ENCODE results near the gene MLKL. TPM values are rescaled to one million over a fixed set of nuclear protein-coding genes. Genes with fewer than 3 reads are reported as not detected.
A peak's percentile ranks its signal among the peaks of the same experiment; 100 is the strongest.

The MLKL gene
- 1 to 10 TPM; 2.3 to 4.4 (median 3.0) TPM for polyA plus RNA-seq (ENCODE audit: insufficient read length in 10 of 10)
- long read RNA-seq, donor 1: 0 reads
- long read RNA-seq, donor 2: 0 reads
- long read RNA-seq, donor 3: 0 reads
- long read RNA-seq, donor 4: 0 reads
- long read RNA-seq, donor 5: 0 reads
- long read RNA-seq, donor 6: 0 reads
- long read RNA-seq, donor 7, partial matches to known transcripts: 0 of 1 reads
- long read RNA-seq, donor 7, other reads (novel, unspliced or antisense): 0 of 1 reads
- long read RNA-seq, donor 8: 0 reads
- long read RNA-seq, donor 9: 0 reads

GRCh38 chr16:74700438-74701225 is at the start of gene MLKL:
Gene MLKL, minus strand, starts transcription at chr16:74700862. Its CDS starts 5,105 bp downstream, at chr16:74695757.
- DNase-seq: peak; percentile 19 to 61 (median 28)

- no peak for DNase-seq
These were observed 48.8 kb upstream of the MLKL start for GRCh38 chr16:74749291-74750055.

- no peak for DNase-seq
These were observed 48.0 kb upstream of the MLKL start for GRCh38 chr16:74748616-74749026.

- DNase-seq: no peak
These were observed 47.3 kb upstream of the MLKL start for GRCh38 chr16:74747716-74748615.

DNA sequence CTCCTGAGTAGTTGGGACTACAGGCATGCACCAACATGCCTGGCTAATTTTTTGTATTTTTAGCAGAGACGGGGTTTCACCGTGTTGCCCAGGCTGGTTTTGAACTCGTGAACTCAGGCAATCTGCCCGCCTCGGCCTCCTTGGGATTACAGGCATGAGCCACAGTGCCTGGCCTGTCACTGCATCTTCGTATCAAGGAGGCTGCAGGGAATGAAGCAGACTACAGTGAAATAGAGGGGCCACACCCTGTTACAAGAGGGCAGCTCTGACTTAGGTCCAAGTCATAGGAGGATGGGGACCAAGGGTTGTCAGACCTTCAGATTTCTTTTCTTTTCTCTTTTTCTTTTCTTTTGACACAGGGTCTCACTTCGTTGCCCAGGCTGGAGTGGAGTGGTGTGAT is 45.3 kb upstream of the MLKL start:
- DNase-seq: no peak

DNA sequence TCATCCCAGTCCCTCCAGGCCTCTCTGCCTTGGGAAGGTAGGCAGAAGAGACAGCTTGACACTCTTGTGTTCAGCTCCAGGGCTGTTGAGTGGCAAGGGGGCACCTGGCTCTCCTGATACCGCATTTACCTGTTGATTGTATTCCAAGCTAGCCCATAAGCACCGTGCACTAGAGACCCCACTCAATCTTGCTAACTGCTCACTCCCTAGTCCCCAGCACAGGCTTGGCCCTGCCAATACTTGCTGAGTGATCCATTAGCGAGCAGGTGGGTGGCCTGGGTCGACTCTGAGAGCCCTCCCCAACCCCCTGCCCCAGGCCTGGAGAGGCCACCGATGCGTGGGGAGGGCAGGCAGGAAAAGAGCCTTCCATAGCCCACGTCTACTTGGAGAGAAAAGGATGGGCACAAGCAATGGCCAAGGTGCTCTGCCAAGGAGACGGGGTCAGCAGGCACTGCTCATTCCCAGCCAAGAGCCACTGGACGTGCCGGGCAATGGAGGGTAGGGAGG is 44.5 kb upstream of the MLKL start:
- no peak for DNase-seq

- no peak for DNase-seq
These were observed 43.9 kb upstream of the MLKL start for GRCh38 chr16:74744566-74744965.

DNA sequence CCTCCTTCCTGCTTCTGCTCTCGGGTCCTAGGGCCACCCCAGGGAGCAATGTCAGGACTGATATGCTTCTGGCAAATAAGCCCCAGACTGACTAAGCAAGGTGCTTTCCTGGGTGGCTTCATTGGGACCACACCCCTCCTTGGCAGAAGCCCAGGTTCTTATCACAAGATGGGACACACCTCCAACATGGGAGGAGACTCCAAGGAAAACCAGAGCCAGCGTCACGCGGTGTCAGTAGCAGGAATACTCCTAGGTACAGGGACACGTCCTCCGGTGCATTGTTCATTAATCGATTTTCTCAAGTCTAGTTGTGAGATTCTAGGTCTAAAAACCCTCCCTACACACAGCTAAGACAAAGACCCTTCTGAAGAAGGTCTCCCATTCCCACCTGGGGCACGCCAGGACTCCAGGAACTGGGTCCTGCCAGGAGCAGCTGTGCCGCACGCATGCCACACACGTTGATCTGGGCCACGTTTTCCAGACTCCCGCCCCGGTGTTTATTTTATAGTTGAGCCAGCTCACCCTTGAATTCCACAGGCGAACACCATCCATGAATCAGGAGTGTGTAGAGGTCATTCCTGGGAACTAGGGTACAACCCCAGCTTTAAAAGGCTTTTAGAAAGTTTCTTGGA is 43.1 kb upstream of the MLKL start:
- DNase-seq: no peak

GRCh38 chr16:74743045-74743667 is 42.5 kb upstream of the MLKL start:
- DNase-seq: no peak

GRCh38 chr16:74742051-74742481 is 41.4 kb upstream of the MLKL start:
- DNase-seq: peak in 1 of 3 donors; percentile 35

- DNase-seq: no peak
These were observed 40.2 kb upstream of the MLKL start for GRCh38 chr16:74740795-74741304.

DNA sequence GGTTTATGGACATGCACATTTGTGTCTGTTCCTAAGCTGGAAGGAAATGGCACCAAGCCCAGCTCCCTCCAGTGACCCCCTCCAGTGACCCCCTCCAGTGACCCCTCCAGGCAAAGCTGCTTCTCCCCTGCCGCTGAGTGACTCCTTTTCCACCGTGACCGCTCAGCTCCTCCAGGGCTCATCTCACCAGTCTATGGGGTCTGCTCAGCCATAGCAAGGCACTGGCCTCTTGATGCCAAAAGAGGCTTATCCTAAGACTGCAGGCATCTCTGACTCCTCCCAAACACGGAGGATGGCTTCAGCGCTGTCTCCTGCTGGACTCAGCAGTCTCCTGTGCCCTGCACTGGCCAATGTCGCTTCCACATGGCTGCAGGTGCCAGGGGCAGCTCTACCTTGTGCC is 38.6 kb upstream of the MLKL start:
- no peak for DNase-seq

GRCh38 chr16:74738816-74739215 is 38.2 kb upstream of the MLKL start:
- no peak for DNase-seq

GRCh38 chr16:74738113-74738541 is 37.5 kb upstream of the MLKL start:
- no peak for DNase-seq

GRCh38 chr16:74737521-74737920 is 36.9 kb upstream of the MLKL start:
- DNase-seq: no peak

DNA sequence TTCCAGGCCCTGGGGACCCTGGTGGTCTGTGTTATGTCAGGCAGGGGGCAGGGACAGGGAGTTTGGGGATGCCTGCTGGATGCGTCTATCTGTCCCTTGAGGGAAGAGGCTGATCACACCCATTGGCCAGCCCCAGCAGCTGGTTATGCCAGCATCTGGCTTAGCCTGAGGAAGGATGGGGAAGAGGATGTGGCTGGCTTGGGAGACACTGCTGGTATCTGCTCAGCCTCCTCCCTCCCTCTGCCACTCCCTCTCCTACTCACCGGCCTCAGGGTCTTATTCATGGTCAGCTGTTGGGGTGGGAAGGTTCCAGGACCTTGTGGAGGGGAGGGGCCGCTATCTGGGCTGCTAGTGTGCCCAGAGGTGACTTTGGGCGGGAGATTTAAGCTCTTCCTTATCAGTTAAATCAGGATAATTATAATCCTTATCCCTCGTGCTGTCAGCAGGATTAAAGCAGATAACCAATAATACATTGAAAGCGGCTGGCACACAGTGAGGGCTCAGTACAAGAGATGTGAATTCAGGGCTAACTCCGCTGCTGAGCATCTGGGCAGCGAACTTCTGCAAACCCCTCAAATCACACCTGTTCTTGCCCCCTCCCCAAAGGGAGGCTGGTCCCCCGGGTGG is 36.0 kb upstream of the MLKL start:
- no peak for DNase-seq

- no peak for DNase-seq
These were observed 34.9 kb upstream of the MLKL start for GRCh38 chr16:74735554-74735953.

DNA sequence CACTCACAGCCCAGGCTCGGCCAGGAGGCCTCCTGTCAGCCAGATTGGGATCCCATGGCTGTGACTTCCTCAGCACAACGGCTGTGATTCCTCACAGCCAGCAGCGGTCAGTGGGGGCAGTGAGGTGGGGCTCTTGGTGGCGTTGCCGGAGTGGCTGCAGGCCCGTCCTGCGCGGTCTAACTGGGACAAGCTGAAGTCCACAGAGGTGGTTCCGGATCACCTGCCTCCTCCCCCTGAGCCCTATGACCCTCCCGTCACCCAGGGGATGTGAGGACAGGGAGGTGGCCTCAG is 34.4 kb upstream of the MLKL start:
- DNase-seq: no peak

DNA sequence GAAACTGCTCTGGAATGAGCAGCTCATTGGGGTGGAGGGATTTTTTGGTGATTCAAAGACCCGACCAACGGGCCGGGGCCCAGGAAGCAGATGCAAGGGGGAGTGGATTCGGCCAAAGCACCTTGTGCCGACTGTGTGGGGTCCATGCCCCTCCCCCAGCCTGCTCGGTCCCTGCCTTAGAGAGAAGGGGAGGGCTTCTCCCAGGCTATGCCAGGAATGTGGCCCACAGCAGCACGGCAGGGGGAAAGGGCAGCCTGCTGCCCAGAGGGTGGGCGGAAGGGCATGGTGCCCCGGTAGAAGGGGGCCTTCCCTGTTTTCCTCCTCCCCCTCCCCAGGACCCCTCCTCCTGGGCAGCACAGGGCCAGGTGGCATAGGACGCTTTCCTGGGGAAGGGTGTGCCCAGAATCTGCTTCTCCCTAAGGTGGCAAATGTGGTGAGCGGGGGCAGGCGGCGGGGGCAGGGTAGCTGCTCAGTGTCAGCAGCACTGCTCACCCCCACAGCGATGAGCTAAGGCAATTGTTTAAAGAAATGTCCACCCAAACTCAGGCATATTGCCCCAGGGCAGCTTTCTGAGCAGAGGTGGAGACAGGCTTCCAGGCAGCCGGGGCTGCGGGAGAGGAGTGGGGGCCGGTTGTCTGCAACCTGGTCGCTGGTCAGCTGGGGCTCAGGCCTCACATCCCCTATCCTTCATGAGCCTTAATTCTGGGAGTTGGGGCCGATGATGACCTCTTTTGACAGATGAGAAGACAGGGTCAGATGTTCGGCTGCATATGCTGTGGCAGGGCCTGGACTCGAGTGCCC is 33.9 kb upstream of the MLKL start:
- no peak for DNase-seq
